Measurements from ENCODE around the gene PIK3CB.

DNA sequence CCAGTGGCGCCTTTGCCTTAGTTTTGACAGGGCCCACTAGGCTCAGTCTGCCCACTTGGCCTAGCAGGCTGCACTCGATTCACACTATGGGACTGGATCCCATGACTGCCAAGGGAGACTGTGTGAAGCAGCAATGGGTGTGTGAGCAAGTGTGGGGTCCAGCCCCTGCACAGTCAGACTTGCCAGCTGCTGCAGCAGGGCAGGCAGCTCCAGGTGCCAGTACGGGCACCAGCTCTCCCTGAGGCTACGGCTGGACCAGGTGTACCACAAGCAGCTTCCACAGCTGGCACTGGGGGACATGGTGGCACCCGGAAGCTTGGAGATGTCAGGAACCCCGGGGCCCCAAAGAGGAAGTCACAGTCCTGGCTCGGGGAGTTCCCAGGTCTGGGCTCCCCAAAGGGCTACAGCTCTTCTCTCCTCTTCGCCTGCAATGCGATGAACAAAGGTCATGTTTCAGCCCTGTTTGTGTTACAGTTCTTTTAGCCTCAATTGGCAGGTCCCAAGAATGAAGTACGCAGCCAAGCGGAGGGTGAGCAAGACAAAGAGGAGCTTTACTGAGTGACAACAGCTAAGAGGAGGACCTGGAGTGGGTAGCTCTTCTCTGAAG is 67.1 kb downstream of the PIK3CB start:
- TF ChIP-seq, protein P1, sequence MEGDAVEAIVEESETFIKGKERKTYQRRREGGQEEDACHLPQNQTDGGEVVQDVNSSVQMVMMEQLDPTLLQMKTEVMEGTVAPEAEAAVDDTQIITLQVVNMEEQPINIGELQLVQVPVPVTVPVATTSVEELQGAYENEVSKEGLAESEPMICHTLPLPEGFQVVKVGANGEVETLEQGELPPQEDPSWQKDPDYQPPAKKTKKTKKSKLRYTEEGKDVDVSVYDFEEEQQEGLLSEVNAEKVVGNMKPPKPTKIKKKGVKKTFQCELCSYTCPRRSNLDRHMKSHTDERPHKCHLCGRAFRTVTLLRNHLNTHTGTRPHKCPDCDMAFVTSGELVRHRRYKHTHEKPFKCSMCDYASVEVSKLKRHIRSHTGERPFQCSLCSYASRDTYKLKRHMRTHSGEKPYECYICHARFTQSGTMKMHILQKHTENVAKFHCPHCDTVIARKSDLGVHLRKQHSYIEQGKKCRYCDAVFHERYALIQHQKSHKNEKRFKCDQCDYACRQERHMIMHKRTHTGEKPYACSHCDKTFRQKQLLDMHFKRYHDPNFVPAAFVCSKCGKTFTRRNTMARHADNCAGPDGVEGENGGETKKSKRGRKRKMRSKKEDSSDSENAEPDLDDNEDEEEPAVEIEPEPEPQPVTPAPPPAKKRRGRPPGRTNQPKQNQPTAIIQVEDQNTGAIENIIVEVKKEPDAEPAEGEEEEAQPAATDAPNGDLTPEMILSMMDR (IDR thresholded peaks at IDR 0.05; ENCODE audit: low read length) = no peak
- TF ChIP-seq EZH2 (optimal IDR thresholded peaks at IDR 0.05; ENCODE audit: low read depth, low read length) = no peak
